Neural progenitor cell (in vitro differentiated cells): ENCODE results near the gene CDV3. TPM values are rescaled to one million over a fixed set of nuclear protein-coding genes. Genes with fewer than 3 reads are reported as not detected.

Experiments
- DNase-seq: peaks from one replicate; pipeline ENCODE4 v3.0.0-alpha.2; 2016; ENCODE audit warnings: low spot score
- H2AFZ ChIP-seq: fragments of 200-600 bp; sonication (generic); replicated peaks from 2 replicates; pipeline ENCODE4 v1.6.1; 2016; ENCODE audit warnings: antibody characterized with exemption
- H3F3A ChIP-seq: fragments of 200-600 bp; sonication (generic); 2 replicates; pipeline ENCODE4 v1.6.1; 2016; ENCODE audit warnings: antibody characterized with exemption, low read depth
- H3K27ac ChIP-seq: fragments of 200-600 bp; sonication (generic); 2 replicates; pipeline ENCODE4 v1.5.1; 2016; ENCODE audit warnings: mild to moderate bottlenecking
- H3K27me3 ChIP-seq: fragments of 200-600 bp; sonication (generic); 2 replicates; pipeline ENCODE4 v1.6.1; 2016; ENCODE audit warnings: mild to moderate bottlenecking, moderate library complexity
- H3K36me3 ChIP-seq: fragments of 200-600 bp; sonication (generic); 2 replicates; pipeline ENCODE4 v1.5.1; 2016
- H3K4me1 ChIP-seq: fragments of 200-600 bp; sonication (generic); 2 replicates; pipeline ENCODE4 v1.6.1; 2016; ENCODE audit warnings: mixed run types
- H3K4me2 ChIP-seq: fragments of 200-600 bp; sonication (generic); 2 replicates; pipeline ENCODE4 v1.6.1; 2016
- H3K4me3 ChIP-seq: fragments of 200-600 bp; sonication (generic); 2 replicates; pipeline ENCODE4 v1.5.1; 2016
- H3K79me2 ChIP-seq: fragments of 200-600 bp; sonication (generic); 2 replicates; pipeline ENCODE4 v1.6.1; 2016; ENCODE audit warnings: low read depth
- H3K9ac ChIP-seq: fragments of 200-600 bp; sonication (generic); 2 replicates; pipeline ENCODE4 v1.6.1; 2016
- H3K9me3 ChIP-seq: fragments of 200-600 bp; sonication (generic); 2 replicates; pipeline ENCODE4 v1.5.1; 2016; ENCODE audit warnings: low read depth
- H4K20me1 ChIP-seq: fragments of 200-600 bp; sonication (generic); 2 replicates; pipeline ENCODE4 v1.6.1; 2016; ENCODE audit warnings: low read depth
- H3K27ac Mint-ChIP-seq: 3 replicates; pipeline ENCODE4 v1.8.0; 2021; ENCODE audit warnings: mixed read lengths
- H3K27me3 Mint-ChIP-seq: 2 replicates; pipeline ENCODE4 v1.8.0; 2022; ENCODE audit warnings: low read depth, mild to moderate bottlenecking, inconsistent platforms, moderate library complexity, mixed read lengths; ENCODE audit not compliant: insufficient read depth
- H3K36me3 Mint-ChIP-seq: 3 replicates; pipeline ENCODE4 v1.8.0; 2021; ENCODE audit warnings: mixed read lengths
- H3K4me1 Mint-ChIP-seq: 3 replicates; pipeline ENCODE4 v1.8.0; 2021; ENCODE audit warnings: mixed read lengths
- H3K4me3 Mint-ChIP-seq: 3 replicates; pipeline ENCODE4 v1.8.0; 2021; ENCODE audit warnings: mild to moderate bottlenecking, moderate library complexity, mixed read lengths
- H3K9me3 Mint-ChIP-seq: 3 replicates; pipeline ENCODE4 v1.8.0; 2020; ENCODE audit warnings: mixed read lengths
- CTCF ChIP-seq: fragments of 200-600 bp; sonication (generic); IDR thresholded peaks from 2 replicates; pipeline ENCODE4 v1.5.1; 2017; ENCODE audit warnings: antibody characterized with exemption, mild to moderate bottlenecking
- EZH2 ChIP-seq: fragments of 200-600 bp; sonication (generic); IDR thresholded peaks from 2 replicates; pipeline ENCODE4 v1.6.1; 2017; ENCODE audit warnings: antibody characterized with exemption, mild to moderate bottlenecking, moderate library complexity
- EZH2phosphoT487 ChIP-seq: fragments of 200-600 bp; sonication (generic); IDR thresholded peaks from 2 replicates; pipeline ENCODE4 v1.6.1; 2017; ENCODE audit warnings: antibody characterized with exemption
- total RNA-seq: library from RNA; depleted of rRNA; stranded (reverse); fragments of >200 nt; gene quantifications from 2 replicates; pipeline ENCODE4 v1.2.3, GENCODE V29; 2015; ENCODE audit warnings: low replicate concordance

Gene CDV3
- total RNA-seq, 1 donor from 2014 or later, result 272 TPM

- Histone ChIP-seq H3K36me3 (no peaks in the 10 kb centered on the region), H3K4me1 (peaks cover 7% of the 10 kb centered on the region), H3K9ac (no peak overlapping the region), H3K4me2 (no peak overlapping the region), H4K20me1 (peaks cover 11% of the 10 kb centered on the region), H3K27me3 (no peaks in the 10 kb centered on the region), H3K9me3 (no peaks in the 10 kb centered on the region), H3K27ac (no peak overlapping the region), H3F3A (peaks cover 13% of the 10 kb centered on the region), H3K4me3 (no peak overlapping the region), H2AFZ (no peak overlapping the region), H3K79me2 (peaks cover 12% of the 10 kb centered on the region)
- H3K9me3 Mint-ChIP-seq, result peaks cover 2% of the 10 kb centered on the region
- H3K27ac Mint-ChIP-seq, result peak overlapping the region; percentile 85
- no peaks in the 10 kb centered on the region for H3K36me3 Mint-ChIP-seq
- DNase-seq, result peak; percentile 53
- H3K27me3 Mint-ChIP-seq, result peaks cover 7% of the 10 kb centered on the region
- no peak overlapping the region for H3K4me3 Mint-ChIP-seq
- no peak for TF ChIP-seq EZH2phosphoT487
- peaks cover 40% of the 10 kb centered on the region for H3K4me1 Mint-ChIP-seq
Measured at GRCh38 chr3:133570139-133570936, 3.1 kb upstream of the CDV3 start.

- Histone ChIP-seq H3K4me2 (no peak overlapping the region), H3K9me3 (no peaks in the 10 kb centered on the region), H3K79me2 (peaks cover 18% of the 10 kb centered on the region), H3K4me1 (peaks cover 13% of the 10 kb centered on the region), H4K20me1 (peaks cover 17% of the 10 kb centered on the region), H3K36me3 (no peaks in the 10 kb centered on the region), H3K9ac (no peak overlapping the region), H3K27me3 (no peaks in the 10 kb centered on the region), H2AFZ (no peak overlapping the region), H3K4me3 (no peak overlapping the region), H3F3A (peaks cover 13% of the 10 kb centered on the region), H3K27ac (no peak overlapping the region)
- Mint-ChIP-seq H3K27ac (no peak overlapping the region), H3K27me3 (peaks cover 7% of the 10 kb centered on the region), H3K4me3 (no peak overlapping the region), H3K4me1 (peaks cover 44% of the 10 kb centered on the region), H3K9me3 (peaks cover 2% of the 10 kb centered on the region), H3K36me3 (peaks cover 3% of the 10 kb centered on the region)
- DNase-seq, result no peak
- TF ChIP-seq EZH2phosphoT487, result no peak
- TF ChIP-seq CTCF, result no peak
- TF ChIP-seq EZH2, result no peak
Measured at GRCh38 chr3:133570937-133571320, 2.6 kb upstream of the CDV3 start.

- Histone ChIP-seq H3K9me3 (no peaks in the 10 kb centered on the region), H3F3A (peaks cover 13% of the 10 kb centered on the region), H3K27ac (peak overlapping the region; percentile 10), H4K20me1 (peaks cover 32% of the 10 kb centered on the region), H2AFZ (peak overlapping the region; percentile 27), H3K79me2 (peaks cover 33% of the 10 kb centered on the region), H3K36me3 (peaks cover under 1% of the 10 kb centered on the region), H3K4me1 (peaks cover 19% of the 10 kb centered on the region), H3K4me2 (peak overlapping the region; percentile 72), H3K9ac (no peak overlapping the region), H3K4me3 (peak overlapping the region; percentile 28), H3K27me3 (no peaks in the 10 kb centered on the region)
- DNase-seq, result no peak
- Mint-ChIP-seq H3K4me3 (peak overlapping the region; percentile 89), H3K9me3 (peaks cover 2% of the 10 kb centered on the region), H3K36me3 (peaks cover 14% of the 10 kb centered on the region), H3K27me3 (peaks cover 7% of the 10 kb centered on the region), H3K27ac (peak overlapping the region; percentile 57), H3K4me1 (peaks cover 56% of the 10 kb centered on the region)
- TF ChIP-seq EZH2phosphoT487 (no peak), CTCF (no peak), EZH2 (no peak)
Measured at GRCh38 chr3:133572158-133573053, 1.1 kb upstream of the CDV3 start.
